Posterior vena cava (tissue), 2 donors: ENCODE results near the gene CACNA2D3. TPM values are rescaled to one million over a fixed set of nuclear protein-coding genes. Genes with fewer than 3 reads are reported as not detected.
"Not testable (repeated sequence)": the region's sequence is repeated elsewhere in the genome, so short reads cannot be mapped to it uniquely, and the experiment has no call there.

ENCODE experiments used
- DNase-seq: peaks from one replicate; pipeline ENCODE4 v3.0.0-alpha.2; 2020; ENCODE audit warnings: low spot score
- intact Hi-C, 2 donors: fragments of 100-400 bp; cut with DNase I; formaldehyde crosslinking; loops; one replicate each; pipeline versions ENCODE4 v1.14.1 to v1.14.2; 2022 to 2023
- total RNA-seq, 2 donors: library from RNA; stranded (reverse); fragmentation: NEBNext Ultra II Directional; extraction: Animal tissue kit (Norgen Biotek cat#: 25700); gene quantifications; one replicate each; pipeline ENCODE4 v1.2.1, GENCODE V29; 2021
- donor health status: DM: yes; HTN: yes; CAD: no.
- donor health status: DM: yes; HTN: yes; CAD: no.

CACNA2D3 gene
- total RNA-seq, 2 donors from 2014 or later, result 2.0 to 4.0 TPM

DNA sequence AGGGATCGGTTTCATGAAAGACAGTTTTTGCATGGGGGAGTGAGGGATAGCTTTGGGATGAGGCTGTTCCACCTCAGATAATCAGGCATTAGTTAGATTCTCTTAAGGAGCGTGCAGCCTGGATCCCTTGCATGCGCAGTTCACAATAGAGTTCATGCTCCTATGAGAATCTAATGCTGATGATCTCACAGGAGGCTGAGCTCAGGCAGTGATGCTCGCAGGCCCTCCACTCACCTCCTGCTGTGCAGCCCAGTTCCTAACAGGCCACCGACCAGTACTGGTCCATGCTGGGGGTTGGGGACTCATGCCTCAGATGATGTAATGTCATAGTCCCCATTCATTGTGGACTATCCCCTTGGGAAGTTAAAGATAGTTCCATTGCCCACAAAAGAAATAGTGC, 255.8 kb downstream of the CACNA2D3 start:
- intact Hi-C loops, result no loop called here
- no peak for DNase-seq

- intact Hi-C loops, result no loop called here
- no peak for DNase-seq
These were observed 261.9 kb downstream of the CACNA2D3 start for GRCh38 chr3:54384279-54384678.

DNA sequence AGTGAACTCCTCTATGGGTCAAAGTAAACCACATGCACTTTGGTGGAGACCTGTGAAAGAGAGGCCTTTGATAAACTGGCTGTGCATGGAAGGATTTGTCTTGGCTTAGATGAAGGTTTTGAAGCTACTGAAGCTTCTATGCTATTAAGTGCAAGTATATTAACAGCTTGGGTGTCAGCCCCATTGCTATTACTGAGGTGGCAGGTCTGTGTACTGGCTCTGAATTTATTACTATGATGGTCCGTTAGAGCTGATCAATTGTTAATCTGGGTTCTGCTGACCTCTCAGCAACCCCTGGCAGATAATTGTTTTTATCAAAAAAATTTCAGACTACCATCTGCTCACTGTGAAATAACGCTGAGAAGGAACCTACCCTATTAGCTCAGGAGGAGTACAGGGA, 268.2 kb downstream of the CACNA2D3 start:
- intact Hi-C loops, result no loop called here
- no peak for DNase-seq

- intact Hi-C loops, result no loop called here
- DNase-seq, result no peak
These were observed 270.8 kb downstream of the CACNA2D3 start for GRCh38 chr3:54393150-54393549.

- intact Hi-C loops, result no loop called here
- DNase-seq, result no peak
These were observed 286.0 kb downstream of the CACNA2D3 start for GRCh38 chr3:54408328-54408727.

- intact Hi-C loops, result no loop called here
- DNase-seq, result no peak
These were observed 299.6 kb downstream of the CACNA2D3 start for GRCh38 chr3:54421943-54422342.

- no peak for DNase-seq
- intact Hi-C loops, result no loop called here
These were observed 301.9 kb downstream of the CACNA2D3 start for GRCh38 chr3:54424292-54424691.

DNA sequence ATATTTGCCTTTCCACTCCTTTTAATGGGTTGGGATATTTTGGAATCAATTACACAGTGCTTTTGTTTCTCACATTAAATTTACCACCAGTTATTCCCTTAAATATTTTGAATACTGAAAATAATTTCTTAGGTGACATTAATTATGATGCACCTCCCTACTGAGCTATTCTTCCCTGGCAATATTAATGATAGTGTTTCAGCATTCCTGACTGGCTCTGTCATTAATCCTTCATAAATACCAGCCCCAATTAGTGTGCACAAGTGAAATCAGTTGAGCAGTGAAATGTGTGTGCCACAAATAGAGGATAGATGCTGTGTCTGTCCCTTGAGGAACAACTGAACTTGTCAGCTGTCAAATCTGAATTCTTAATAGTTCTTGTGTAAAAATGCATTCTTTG, 304.0 kb downstream of the CACNA2D3 start:
- DNase-seq, result no peak
- intact Hi-C loops, result loop anchor here in 1 of 2 donors (5.0 kb wide), 1 partner anchor 426 kb away; no protein-coding TSS in a partner anchor

DNA sequence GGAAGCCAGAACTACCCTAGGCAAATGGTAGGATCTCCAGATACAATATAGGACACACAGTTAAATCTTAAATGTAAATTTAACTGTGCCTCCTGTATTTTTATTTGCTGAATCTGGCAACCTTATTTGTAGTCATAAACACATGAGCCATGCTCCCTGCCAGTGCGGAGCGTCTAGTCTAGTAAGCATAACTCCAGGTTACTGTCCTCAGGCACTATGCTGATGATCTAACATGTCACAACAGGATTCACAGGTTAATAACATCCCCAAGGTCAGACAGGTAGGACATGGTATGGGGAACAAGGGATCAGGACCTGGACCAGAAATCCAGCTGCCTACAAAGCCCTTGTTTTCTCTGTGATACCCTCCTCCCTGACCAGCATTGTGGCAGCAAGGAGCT, 305.1 kb downstream of the CACNA2D3 start:
- DNase-seq, result no peak
- intact Hi-C loops, result loop anchor here in 1 of 2 donors (5.0 kb wide), 1 partner anchor 425 kb away; no protein-coding TSS in a partner anchor

DNA sequence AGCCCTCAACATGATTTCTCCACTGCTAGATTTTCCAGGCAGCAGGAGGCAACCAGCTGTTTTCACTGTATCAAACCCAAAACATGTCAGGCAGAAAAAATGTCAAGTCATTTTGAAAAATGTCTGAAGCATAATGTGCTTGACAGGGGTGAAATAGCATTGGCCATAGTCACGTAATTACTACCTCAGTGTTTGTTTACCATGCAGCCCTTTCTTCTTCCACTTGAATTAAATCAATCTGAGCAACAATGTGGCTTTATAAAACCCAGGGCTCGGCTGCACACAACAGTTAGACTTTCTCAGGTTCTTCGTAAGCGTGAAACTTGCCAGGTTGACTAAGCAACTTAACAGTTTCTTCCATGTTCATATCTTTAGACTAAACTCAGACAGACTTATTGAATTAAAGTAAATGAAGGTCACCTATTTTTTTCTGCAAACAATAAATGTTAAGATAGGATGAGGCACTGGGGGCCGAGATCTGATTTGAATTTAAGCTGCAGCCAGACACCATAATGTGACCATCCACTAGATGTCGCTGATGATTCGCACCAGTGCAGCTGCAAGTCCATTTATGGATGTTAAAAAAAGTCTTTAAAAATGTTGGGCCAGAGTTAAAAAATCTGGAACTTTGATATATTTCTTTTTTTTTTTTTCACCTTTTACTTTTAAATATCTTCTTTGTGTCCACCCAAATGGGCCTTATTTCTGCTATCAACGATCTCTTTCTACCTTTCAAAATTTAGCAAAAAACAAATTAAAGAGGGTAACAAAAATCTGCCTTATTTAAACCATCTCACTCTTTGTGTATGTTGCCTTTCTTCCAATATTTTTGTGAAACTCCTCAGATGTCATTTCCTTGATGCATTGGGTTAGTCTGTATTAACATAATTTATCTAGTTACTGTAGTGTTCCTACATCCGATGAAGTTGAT, 305.9 kb downstream of the CACNA2D3 start:
- intact Hi-C loops, result loop anchor here in 1 of 2 donors (5.0 kb wide), 1 partner anchor 424 kb away; no protein-coding TSS in a partner anchor
- no peak for DNase-seq

DNA sequence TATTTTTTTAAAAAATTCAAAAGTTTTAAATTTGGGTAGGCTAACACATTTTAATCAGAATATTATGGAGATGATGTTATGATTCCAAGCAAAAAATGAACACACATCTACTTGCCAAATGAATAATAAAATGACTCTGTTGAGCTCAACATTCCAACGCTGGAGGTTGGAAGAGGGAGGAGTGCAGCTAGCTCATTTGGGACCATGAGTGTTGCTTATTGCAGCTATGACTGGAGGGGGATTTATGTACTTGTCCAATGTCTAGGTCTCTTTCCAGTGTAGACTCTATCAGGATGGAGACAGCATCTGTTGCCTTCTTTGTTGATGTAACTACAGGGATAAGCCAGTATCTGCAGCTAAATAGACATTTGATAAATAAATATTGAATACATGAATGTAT, 310.6 kb downstream of the CACNA2D3 start:
- DNase-seq, result no peak
- intact Hi-C loops, result no loop called here

GRCh38 chr3:54433846-54434245, 311.5 kb downstream of the CACNA2D3 start:
- intact Hi-C loops, result no loop called here
- no peak for DNase-seq

DNA sequence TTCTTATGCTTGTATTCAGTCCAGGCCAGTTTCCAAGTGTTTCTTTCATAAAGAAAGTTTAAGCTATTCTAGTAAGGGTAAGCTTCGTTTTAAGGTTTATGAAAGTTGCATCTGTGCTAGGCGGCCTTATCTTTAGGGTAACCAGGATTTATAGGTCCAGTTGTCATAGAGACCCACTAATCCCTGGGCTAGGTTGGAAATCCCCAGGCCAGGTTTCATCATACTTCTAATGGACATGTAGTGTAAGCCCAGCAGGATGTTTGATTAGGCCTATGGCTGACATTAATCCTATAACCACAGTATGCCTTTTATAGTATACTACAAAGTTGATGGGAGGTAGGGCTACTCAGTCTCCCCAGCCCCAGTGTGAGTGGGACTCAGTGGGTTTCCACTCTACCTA, 312.4 kb downstream of the CACNA2D3 start:
- no peak for DNase-seq
- intact Hi-C loops, result no loop called here

DNA sequence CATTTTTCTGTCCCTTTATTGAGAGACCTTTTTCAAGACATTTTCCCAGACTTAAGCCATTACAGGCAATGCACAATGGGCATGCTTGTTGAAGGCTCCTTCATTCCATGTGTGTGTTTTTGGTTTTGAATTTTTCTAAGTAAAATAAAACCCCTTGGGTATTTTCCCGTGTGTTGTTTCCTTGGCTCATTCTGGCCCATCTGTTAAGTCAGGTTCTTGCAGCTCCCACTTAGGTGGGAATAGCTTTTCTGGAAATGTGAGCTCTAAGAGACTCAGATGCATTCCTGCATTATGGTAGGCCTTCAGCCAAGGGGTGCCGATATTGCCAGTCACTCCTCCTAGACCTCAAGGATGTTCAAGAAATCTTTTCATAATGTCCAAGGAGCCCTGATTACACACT, 314.9 kb downstream of the CACNA2D3 start:
- DNase-seq, result no peak
- intact Hi-C loops, result no loop called here

GRCh38 chr3:54443561-54444161, 321.3 kb downstream of the CACNA2D3 start:
- no peak for DNase-seq
- intact Hi-C loops, result no loop called here

GRCh38 chr3:54445630-54446029, 323.3 kb downstream of the CACNA2D3 start:
- intact Hi-C loops, result no loop called here
- DNase-seq, result no peak

GRCh38 chr3:54447427-54447826, 325.1 kb downstream of the CACNA2D3 start:
- intact Hi-C loops, result no loop called here
- DNase-seq, result no peak

- no peak for DNase-seq
- intact Hi-C loops, result no loop called here
These were observed 332.5 kb downstream of the CACNA2D3 start for GRCh38 chr3:54454806-54455205.

DNA sequence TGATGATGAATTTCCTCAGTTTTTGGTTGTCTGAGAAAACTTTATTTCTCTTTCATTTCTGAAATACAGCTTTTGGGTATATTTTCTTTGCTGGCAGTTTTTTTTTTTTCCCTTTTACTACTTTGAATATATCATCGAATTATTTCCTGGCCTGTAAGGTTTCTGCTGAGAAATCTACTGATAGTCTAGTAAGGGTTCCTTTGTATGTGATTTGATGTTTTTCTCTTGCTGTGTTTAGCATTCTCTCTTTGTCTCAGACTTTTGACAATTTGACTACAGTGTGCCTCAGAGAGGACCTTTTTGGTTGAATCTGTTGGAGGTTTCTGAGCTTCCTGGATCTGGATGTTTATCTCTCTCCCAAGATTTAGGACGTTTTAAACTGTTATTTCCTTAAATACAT, 336.0 kb downstream of the CACNA2D3 start:
- intact Hi-C loops, result no loop called here
- no peak for DNase-seq

DNA sequence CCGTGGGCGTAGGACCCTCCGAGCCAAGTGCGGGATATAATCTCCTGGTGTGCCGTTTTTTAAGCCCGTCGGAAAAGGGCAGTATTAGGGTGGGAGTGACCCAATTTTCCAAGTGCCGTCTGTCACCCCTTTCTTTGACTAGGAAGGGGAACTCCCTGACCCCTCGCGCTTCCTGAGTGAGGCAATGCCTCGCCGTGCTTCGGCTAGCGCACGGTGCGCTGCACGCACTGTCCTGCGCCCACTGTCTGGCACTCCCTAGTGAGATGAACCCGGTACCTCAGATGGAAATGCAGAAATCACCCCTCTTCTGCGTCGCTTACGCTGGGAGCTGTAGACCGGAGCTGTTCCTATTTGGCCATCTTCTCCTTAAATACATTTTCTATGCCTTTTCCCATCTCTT, 342.2 kb downstream of the CACNA2D3 start:
- DNase-seq, intact Hi-C loops: not testable (repeated sequence)

DNA sequence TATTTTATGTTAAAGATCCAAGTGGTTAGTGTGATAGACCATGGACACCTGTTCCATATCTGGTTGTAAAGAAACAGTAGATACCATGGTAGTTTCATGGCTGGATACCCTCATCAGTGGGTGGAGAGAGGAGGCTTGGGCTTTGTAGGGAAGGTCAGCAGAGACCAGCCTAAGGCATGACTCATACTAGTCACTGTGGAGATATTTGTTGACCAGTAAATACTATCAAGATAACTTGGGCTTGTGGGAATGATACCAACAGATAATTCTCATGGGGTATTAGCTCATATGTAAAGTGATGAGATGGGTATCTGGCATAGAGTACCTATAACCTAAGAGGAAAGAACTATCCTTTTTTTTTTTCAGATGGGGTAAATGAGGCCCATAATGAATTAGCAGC, 354.5 kb downstream of the CACNA2D3 start:
- intact Hi-C loops, result no loop called here
- no peak for DNase-seq
